HCT116 (cell line): ENCODE measurements around the gene CEACAM6. TPM values are rescaled to one million over a fixed set of nuclear protein-coding genes. Genes with fewer than 3 reads are reported as not detected.
A peak's percentile ranks its signal among the peaks of the same experiment; 100 is the strongest.

Experiments
- ATAC-seq: fragments of 200-7000 bp; cut with Tn5 transposase; 2 replicates; pipeline ENCODE4 v1.9.1; 2020; ENCODE audit warnings: mild to moderate bottlenecking, moderate library complexity
- BruUV-seq: library from RNA; stranded (reverse); fragments of 400-500 nt; replicated peaks from 2 replicates; lab custom pipeline; 2021; lab: Mats Ljungman, UMichigan
- CTCF ChIA-PET: fragments of 300-600 bp; sonication (Branson Sonifier 250); formaldehyde crosslinking; loops from one replicate; lab custom pipeline; 2021; ENCODE audit warnings: antibody characterized with exemption; lab: Charles Lee
- POLR2A ChIA-PET: fragments of 300-600, 350-600 bp; sonication (Branson Sonifier 250); formaldehyde crosslinking; loops from one replicate; lab custom pipeline; 2021; ENCODE audit warnings: antibody characterized with exemption; lab: Charles Lee
- RAD21 ChIA-PET, 2 experiments: fragments of 300-600 bp; sonication (Branson Sonifier 250); formaldehyde crosslinking; loops; one replicate each; lab custom pipeline; 2023; ENCODE audit warnings: low total read pairs in 2 of 2; ENCODE audit not compliant: uncharacterized antibody in 2 of 2, unreplicated experiment in 2 of 2, low non-redundant PET in 1 of 2; lab: Charles Lee
- DNase-seq: peaks from one replicate; pipeline ENCODE4 v3.0.0-alpha.2; 2010; ENCODE audit warnings: low read depth, low spot score
- H2AFZ ChIP-seq: fragments of 200-600 bp; shearing (Covaris generic), sonication (generic); 2 replicates; pipeline ENCODE4 v1.6.1; 2017; ENCODE audit warnings: low read depth, mixed run types, mixed read lengths, antibody characterized with exemption, low read length; ENCODE audit not compliant: poor library complexity, severe bottlenecking
- H3K27ac ChIP-seq: 2 replicates; pipeline ENCODE4 v1.5.1; 2012; ENCODE audit warnings: low read depth, low read length
- H3K27me3 ChIP-seq: fragments of 200-600 bp; sonication (generic); 2 replicates; pipeline ENCODE4 v1.6.1; 2016; ENCODE audit warnings: mixed run types, low read length, mixed read lengths; ENCODE audit not compliant: insufficient read depth
- H3K36me3 ChIP-seq, 2 experiments: fragments of 200-500 bp in 1 of 2; fragments of 200-600 bp in 1 of 2; sonication (Bioruptor generic) in 1 of 2; sonication (generic) in 1 of 2; 2 replicates each; pipeline versions ENCODE4 v1.5.1 to v1.6.1; 2014 to 2016; ENCODE audit warnings: low read length in 2 of 2, inconsistent platforms in 1 of 2, mixed read lengths in 1 of 2, mixed run types in 1 of 2; ENCODE audit not compliant: insufficient read depth in 2 of 2, control insufficient read depth in 1 of 2
- H3K4me1 ChIP-seq, 2 experiments: fragments of 200-600 bp in 1 of 2; sonication (generic) in 1 of 2; 2 replicates each; pipeline versions ENCODE4 v1.5.1 to v1.6.1; 2012 to 2017; ENCODE audit warnings: low read length in 2 of 2, inconsistent platforms in 1 of 2, mild to moderate bottlenecking in 1 of 2, mixed read lengths in 1 of 2, mixed run types in 1 of 2, moderate library complexity in 1 of 2; ENCODE audit not compliant: insufficient read depth in 2 of 2, control insufficient read depth in 1 of 2
- H3K4me2 ChIP-seq: fragments of 200-600 bp; sonication (generic); 2 replicates; pipeline ENCODE4 v1.6.1; 2017; ENCODE audit warnings: mixed run types, low read length, mixed read lengths
- H3K4me3 ChIP-seq, 2 experiments: fragments of 200-600 bp in 1 of 2; sonication (generic) in 1 of 2; replicated peaks in 1 of 2; 2 replicates each; pipeline ENCODE4 v1.5.1; 2011 to 2016; ENCODE audit warnings: low read length in 2 of 2, control low read depth in 1 of 2, low read depth in 1 of 2, mild to moderate bottlenecking in 1 of 2, mixed read lengths in 1 of 2, mixed run types in 1 of 2
- H3K79me2 ChIP-seq: fragments of 200-600 bp; sonication (generic); 2 replicates; pipeline ENCODE4 v1.6.1; 2017; ENCODE audit warnings: mild to moderate bottlenecking, mixed run types, low read length, moderate library complexity, mixed read lengths; ENCODE audit not compliant: insufficient read depth
- H3K9ac ChIP-seq: fragments of 200-600 bp; sonication (generic); 2 replicates; pipeline ENCODE4 v1.6.1; 2016; ENCODE audit warnings: low read length, mixed read lengths
- H3K9me2 ChIP-seq: fragments of 200-600 bp; sonication (generic), shearing (Covaris generic); 2 replicates; pipeline ENCODE4 v1.6.1; 2017; ENCODE audit warnings: mixed run types, mild to moderate bottlenecking, moderate library complexity; ENCODE audit not compliant: insufficient read depth
- H3K9me3 ChIP-seq, 2 experiments: fragments of 200-500 bp in 1 of 2; fragments of 200-600 bp in 1 of 2; sonication (Bioruptor generic) in 1 of 2; sonication (generic) in 1 of 2; 2 replicates each; pipeline ENCODE4 v1.6.1; 2014 to 2017; ENCODE audit warnings: low read length in 2 of 2, mixed read lengths in 2 of 2, inconsistent platforms in 1 of 2, low read depth in 1 of 2, mild to moderate bottlenecking in 1 of 2, mixed run types in 1 of 2, moderate library complexity in 1 of 2; ENCODE audit not compliant: control insufficient read depth in 1 of 2, insufficient read depth in 1 of 2
- H4K20me1 ChIP-seq: fragments of 200-600 bp; sonication (generic), shearing (Covaris generic); 2 replicates; pipeline ENCODE4 v1.6.1; 2017; ENCODE audit warnings: mixed run types, mild to moderate bottlenecking, moderate library complexity; ENCODE audit not compliant: insufficient read depth
- CEBPB ChIP-seq: IDR thresholded peaks from 2 replicates; pipeline ENCODE4 v1.6.1; 2012; ENCODE audit warnings: low read depth
- CTCF ChIP-seq, 3 experiments: fragments of 200-600 bp in 1 of 3; sonication (generic) in 1 of 3; IDR thresholded peaks in 2 of 3; conservative IDR thresholded peaks in 1 of 3; 2 replicates each; pipeline ENCODE4 v1.5.1; 2012 to 2017; ENCODE audit warnings: low read depth in 2 of 3, low read length in 2 of 3, antibody characterized with exemption in 1 of 3, borderline replicate concordance in 1 of 3, control low read depth in 1 of 3, mild to moderate bottlenecking in 1 of 3, mixed read lengths in 1 of 3, mixed run types in 1 of 3, moderate library complexity in 1 of 3; ENCODE audit not compliant: insufficient read depth in 1 of 3
- EGR1 ChIP-seq: IDR thresholded peaks from 2 replicates; pipeline ENCODE4 v1.6.1; 2012; ENCODE audit warnings: low read depth
- POLR2A ChIP-seq: IDR thresholded peaks from 2 replicates; pipeline ENCODE4 v1.7.0; 2011; ENCODE audit warnings: borderline replicate concordance; ENCODE audit not compliant: insufficient read depth, insufficient read length; ENCODE audit errors: extremely low read depth
- POLR2AphosphoS5 ChIP-seq: IDR thresholded peaks from 2 replicates; pipeline ENCODE4 v1.6.1; 2011; ENCODE audit warnings: mild to moderate bottlenecking, low read depth, low read length, moderate library complexity
- REST ChIP-seq: IDR thresholded peaks from 2 replicates; pipeline ENCODE4 v1.6.1; 2012; ENCODE audit warnings: low read depth
- TCF7L2 ChIP-seq: IDR thresholded peaks from 2 replicates; pipeline ENCODE4 v1.7.0; 2011; ENCODE audit warnings: borderline replicate concordance, inconsistent platforms; ENCODE audit not compliant: insufficient read depth, insufficient read length; ENCODE audit errors: extremely low read depth
- YY1 ChIP-seq: IDR thresholded peaks from 2 replicates; pipeline ENCODE4 v1.6.1; 2011; ENCODE audit warnings: low read length, low read depth, moderate library complexity, mild to moderate bottlenecking; ENCODE audit not compliant: insufficient replicate concordance; ENCODE audit errors: extremely low read depth
- ZBTB33 ChIP-seq: IDR thresholded peaks from 2 replicates; pipeline ENCODE4 v1.6.1; 2011; ENCODE audit warnings: mild to moderate bottlenecking, low read length, moderate library complexity; ENCODE audit not compliant: insufficient replicate concordance; ENCODE audit errors: extremely low read depth
- intact Hi-C: fragments of 100-400 bp; cut with micrococcal nuclease; formaldehyde crosslinking; loops from 2 replicates; pipeline ENCODE4 v1.10.0; 2022
- total RNA-seq: library from RNA; stranded (reverse); gene quantifications from one replicate; pipeline ENCODE4 v1.2.1, GENCODE V29; 2021; ENCODE audit not compliant: unreplicated experiment

CEACAM6 gene
- total RNA-seq, 1 experiment from 2014 or later, result 0.59 TPM

GRCh38 chr19:41753936-41754529, 1.3 kb upstream of the CEACAM6 start:
- POLR2A ChIA-PET, result no interaction called here
- no peaks in the 10 kb centered on the region for H3K9me3 ChIP-seq
- peak overlapping the region; percentile 80 for H2AFZ ChIP-seq
- ATAC-seq, result peak; percentile 92
- CTCF ChIA-PET, result interaction anchor here (0.7 to 3.6 kb wide), 18 partner anchors 9 to 305 kb away, joined by 3 to 45 read pairs (median 12); no protein-coding TSS in a partner anchor
- H3K4me2 ChIP-seq, result peak overlapping the region; percentile 33; the same call in 1 of the 2 replicates
- no TSS peak for BruUV-seq
- no peak for TF ChIP-seq POLR2AphosphoS5
- peak; percentile 50 to 86 (median 85) for TF ChIP-seq CTCF (IDR thresholded peaks at IDR 0.05 in 2 of 3, conservative IDR thresholded peaks at IDR 0.05 in 1 of 3; ENCODE audit: borderline replicate concordance in 1 of 3, insufficient read depth in 1 of 3, low read depth in 2 of 3, low read length in 2 of 3)
- H3K9me2 ChIP-seq, result no peaks in the 10 kb centered on the region
- H3K27ac ChIP-seq, result no peak overlapping the region
- no peaks in the 10 kb centered on the region for H4K20me1 ChIP-seq
- no peaks in the 10 kb centered on the region for H3K36me3 ChIP-seq
- intact Hi-C loops, result loop anchor here (1.0 kb wide), 2 partner anchors 31 to 67 kb away; no protein-coding TSS in a partner anchor
- H3K4me3 ChIP-seq, result no peak overlapping the region
- RAD21 ChIA-PET, result interaction anchor here in 1 of 2 experiments (1.4 kb wide), 1 partner anchor 67 kb away, joined by 3 read pairs; no protein-coding TSS in a partner anchor
- H3K4me1 ChIP-seq, result peaks cover 0 to 7% of the 10 kb centered on the region in 2 experiments; a peak in 1 of 4 replicates
- no peak overlapping the region for H3K9ac ChIP-seq
- no peaks in the 10 kb centered on the region for H3K79me2 ChIP-seq
- H3K27me3 ChIP-seq, result peaks cover 56% of the 10 kb centered on the region
- DNase-seq, result peak; percentile 39

- CTCF ChIA-PET, result interaction anchor here (1.3 kb wide), 1 partner anchor 34 kb away, joined by 3 read pairs; no protein-coding TSS in a partner anchor
- POLR2A ChIA-PET, result no interaction called here
- BruUV-seq, result no TSS peak
- intact Hi-C loops, result no loop called here
- H3K4me3 ChIP-seq, result no peak overlapping the region
- H3K4me1 ChIP-seq, result peaks cover 0 to under 1% of the 10 kb centered on the region in 2 experiments; a peak in 1 of 4 replicates
- H4K20me1 ChIP-seq, result no peaks in the 10 kb centered on the region
- H3K9me3 ChIP-seq, result no peaks in the 10 kb centered on the region
- no peak for ATAC-seq
- no peak overlapping the region for H2AFZ ChIP-seq
- no peak overlapping the region for H3K4me2 ChIP-seq
- peaks cover 79% of the 10 kb centered on the region for H3K27me3 ChIP-seq
- H3K27ac ChIP-seq, result no peak overlapping the region
- no peaks in the 10 kb centered on the region for H3K36me3 ChIP-seq
- no peak overlapping the region for H3K9ac ChIP-seq
- RAD21 ChIA-PET, result no interaction called here
- H3K9me2 ChIP-seq, result no peaks in the 10 kb centered on the region
- no peaks in the 10 kb centered on the region for H3K79me2 ChIP-seq
- DNase-seq, result no peak
- TF ChIP-seq YY1, result no peak
- no peak for TF ChIP-seq POLR2A
- TF ChIP-seq TCF7L2, result no peak
- no peak for TF ChIP-seq REST
- TF ChIP-seq CEBPB, result no peak
- TF ChIP-seq ZBTB33, result no peak
- TF ChIP-seq EGR1, result no peak
Observed at GRCh38 chr19:41758846-41759245, 3.5 kb downstream of the CEACAM6 start.
